SK-N-SH treated with all-trans-retinoic acid at 6 μM for 48 hours (cell line): ENCODE results near the gene TMCO5A.
"Not testable (repeated sequence)": the region's sequence is repeated elsewhere in the genome, so short reads cannot be mapped to it uniquely, and the experiment has no call there.

Experiments
- CREB5 ChIP-seq: fragments of 250-450 bp; sonication (Bioruptor Pico); IDR thresholded peaks from 2 replicates; pipeline ENCODE4 v1.5.1; 2020; ENCODE audit warnings: low read depth, mild to moderate bottlenecking, moderate library complexity
- ESRRG ChIP-seq: fragments of 250-450 bp; sonication (Bioruptor Pico); IDR thresholded peaks from 2 replicates; pipeline ENCODE4 v1.6.1; 2021; ENCODE audit warnings: mild to moderate bottlenecking
- ISL1 ChIP-seq: fragments of 250-450 bp; sonication (Bioruptor Pico); IDR thresholded peaks from 2 replicates; pipeline ENCODE4 v2.1.2; 2022; ENCODE audit warnings: mild to moderate bottlenecking, moderate library complexity
- OSR1 ChIP-seq: fragments of 250-450 bp; sonication (Bioruptor Pico); IDR thresholded peaks from 2 replicates; pipeline ENCODE4 v1.8.0; 2022; ENCODE audit warnings: moderate library complexity, mild to moderate bottlenecking, inconsistent platforms
- PATZ1 ChIP-seq: fragments of 250-450 bp; sonication (Bioruptor Pico); IDR thresholded peaks from 2 replicates; pipeline ENCODE4 v1.8.0; 2020; ENCODE audit warnings: mild to moderate bottlenecking, moderate library complexity, borderline replicate concordance
- RARB ChIP-seq: fragments of 250-450 bp; sonication (Bioruptor Pico); IDR thresholded peaks from 2 replicates; pipeline ENCODE4 v1.8.0; 2021; ENCODE audit warnings: mild to moderate bottlenecking, moderate library complexity
- SNAI2 ChIP-seq: fragments of 250-450 bp; sonication (Bioruptor Pico); IDR thresholded peaks from 2 replicates; pipeline ENCODE4 v1.5.0; 2020; ENCODE audit warnings: mild to moderate bottlenecking, moderate library complexity
- TCF4 ChIP-seq: fragments of 250-450 bp; sonication (Bioruptor Pico); IDR thresholded peaks from 2 replicates; pipeline ENCODE4 v1.8.0; 2021; ENCODE audit warnings: mild to moderate bottlenecking, moderate library complexity, borderline replicate concordance
- TOX ChIP-seq: fragments of 250-450 bp; sonication (Bioruptor Pico); IDR thresholded peaks from 2 replicates; pipeline ENCODE4 v1.8.0; 2021; ENCODE audit warnings: mild to moderate bottlenecking, moderate library complexity, borderline replicate concordance
- ZFP3 ChIP-seq: fragments of 250-450 bp; sonication (Bioruptor Pico); IDR thresholded peaks from 2 replicates; pipeline ENCODE4 v1.5.0; 2020; ENCODE audit warnings: mild to moderate bottlenecking, moderate library complexity
- ZFP30 ChIP-seq: fragments of 450-650 bp; formaldehyde crosslinking; IDR thresholded peaks from 2 replicates; pipeline ENCODE4 v1.5.0; 2022; ENCODE audit warnings: mild to moderate bottlenecking, moderate library complexity
- ZNF70 ChIP-seq: fragments of 450-650 bp; formaldehyde crosslinking; IDR thresholded peaks from 2 replicates; pipeline ENCODE4 v1.5.0; 2020; ENCODE audit warnings: mild to moderate bottlenecking, moderate library complexity

- TF ChIP-seq TCF4 (CRISPR knock-in tag); ZFP3 (CRISPR knock-in tag); ZFP30 (CRISPR knock-in tag); SNAI2 (CRISPR knock-in tag); ZNF70; TOX (CRISPR knock-in tag); ISL1 (CRISPR knock-in tag); PATZ1 (CRISPR knock-in tag); ESRRG; RARB (CRISPR knock-in tag); OSR1 (CRISPR knock-in tag); CREB5 (CRISPR knock-in tag): not testable (repeated sequence)
These were observed 26.3 kb downstream of the TMCO5A start for GRCh38 chr15:37960742-37961141.
